ENCODE results near the gene ST6GAL1. TPM values are rescaled to one million over a fixed set of nuclear protein-coding genes. Genes with fewer than 3 reads are reported as not detected.

ST6GAL1 gene
- total RNA-seq, 1 experiment from 2014 or later = 15.6 TPM

- TF ChIP-seq, protein P1, sequence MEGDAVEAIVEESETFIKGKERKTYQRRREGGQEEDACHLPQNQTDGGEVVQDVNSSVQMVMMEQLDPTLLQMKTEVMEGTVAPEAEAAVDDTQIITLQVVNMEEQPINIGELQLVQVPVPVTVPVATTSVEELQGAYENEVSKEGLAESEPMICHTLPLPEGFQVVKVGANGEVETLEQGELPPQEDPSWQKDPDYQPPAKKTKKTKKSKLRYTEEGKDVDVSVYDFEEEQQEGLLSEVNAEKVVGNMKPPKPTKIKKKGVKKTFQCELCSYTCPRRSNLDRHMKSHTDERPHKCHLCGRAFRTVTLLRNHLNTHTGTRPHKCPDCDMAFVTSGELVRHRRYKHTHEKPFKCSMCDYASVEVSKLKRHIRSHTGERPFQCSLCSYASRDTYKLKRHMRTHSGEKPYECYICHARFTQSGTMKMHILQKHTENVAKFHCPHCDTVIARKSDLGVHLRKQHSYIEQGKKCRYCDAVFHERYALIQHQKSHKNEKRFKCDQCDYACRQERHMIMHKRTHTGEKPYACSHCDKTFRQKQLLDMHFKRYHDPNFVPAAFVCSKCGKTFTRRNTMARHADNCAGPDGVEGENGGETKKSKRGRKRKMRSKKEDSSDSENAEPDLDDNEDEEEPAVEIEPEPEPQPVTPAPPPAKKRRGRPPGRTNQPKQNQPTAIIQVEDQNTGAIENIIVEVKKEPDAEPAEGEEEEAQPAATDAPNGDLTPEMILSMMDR (IDR thresholded peaks at IDR 0.05 in 2 of 3, conservative IDR thresholded peaks at IDR 0.05 in 1 of 3; ENCODE audit: borderline replicate concordance in 1 of 3, insufficient read depth in 1 of 3, low read depth in 2 of 3, low read length in 2 of 3) = no peak
- no peak for TF ChIP-seq CEBPB (IDR thresholded peaks at IDR 0.05; ENCODE audit: low read depth)
- no peak for TF ChIP-seq ELF1 (IDR thresholded peaks at IDR 0.05; ENCODE audit: borderline replicate concordance, low read depth)
Measured at GRCh38 chr3:186997473-186997939, 67.2 kb downstream of the ST6GAL1 start (continued).

DNA sequence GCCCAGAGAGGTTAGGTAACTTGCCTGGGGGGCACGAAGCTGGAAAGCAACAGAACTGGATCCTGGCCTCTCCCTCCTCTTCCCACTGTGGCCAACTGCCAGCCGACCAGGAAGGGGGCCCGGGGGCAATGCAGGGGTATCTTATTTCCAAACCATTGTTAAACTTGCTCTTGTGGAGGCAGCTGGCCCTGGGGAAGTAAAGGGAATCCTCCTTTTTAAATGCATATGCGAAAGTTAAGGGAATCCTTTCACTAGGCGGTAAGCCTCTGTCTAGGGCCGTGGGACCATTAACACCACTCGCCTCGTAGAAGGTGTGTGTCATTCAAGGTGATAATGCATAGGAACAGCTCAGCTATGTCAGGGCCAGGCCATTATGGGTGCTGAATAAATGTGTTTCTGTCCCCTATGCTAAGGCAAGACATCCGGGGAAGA lies 68.6 kb downstream of the ST6GAL1 start:
- Histone ChIP-seq H3K9ac (ENCODE audit: low read length) (no peak overlapping the region), H2AFZ (ENCODE audit: low read depth, low read length, poor library complexity, severe bottlenecking) (no peak overlapping the region), H3K4me2 (ENCODE audit: low read length) (peak overlapping the region; percentile 59), H3K36me3 (ENCODE audit: control insufficient read depth in 1 of 2, insufficient read depth in 2 of 2, low read length in 2 of 2) (no peaks in the 10 kb centered on the region), H3K4me3 (replicated peaks in 1 of 2; ENCODE audit: low read depth in 1 of 2, low read length in 2 of 2) (no peak overlapping the region), H3K9me3 (ENCODE audit: control insufficient read depth in 1 of 2, insufficient read depth in 1 of 2, low read depth in 1 of 2, low read length in 2 of 2) (no peaks in the 10 kb centered on the region), H4K20me1 (ENCODE audit: insufficient read depth) (no peaks in the 10 kb centered on the region), H3K4me1 (ENCODE audit: control insufficient read depth in 1 of 2, insufficient read depth in 2 of 2, low read length in 2 of 2) (peaks cover 12 to 24% of the 10 kb centered on the region in 2 experiments), H3K79me2 (ENCODE audit: insufficient read depth, low read length) (no peaks in the 10 kb centered on the region), H3K27ac (ENCODE audit: low read depth, low read length) (no peak overlapping the region), H3K27me3 (ENCODE audit: insufficient read depth, low read length) (no peaks in the 10 kb centered on the region), H3K9me2 (ENCODE audit: insufficient read depth) (no peaks in the 10 kb centered on the region)
- BruUV-seq (replicated peaks) = no TSS peak
- no peak for TF ChIP-seq EGR1 (IDR thresholded peaks at IDR 0.05; ENCODE audit: low read depth)
- no peak for TF ChIP-seq EZH2phosphoT487 (IDR thresholded peaks at IDR 0.05; ENCODE audit: borderline replicate concordance)
- TF ChIP-seq EZH2 (IDR thresholded peaks at IDR 0.05) = no peak
- TF ChIP-seq TCF7L2 (IDR thresholded peaks at IDR 0.05; ENCODE audit: borderline replicate concordance, extremely low read depth, insufficient read depth, insufficient read length) = no peak
- TF ChIP-seq, protein P2, sequence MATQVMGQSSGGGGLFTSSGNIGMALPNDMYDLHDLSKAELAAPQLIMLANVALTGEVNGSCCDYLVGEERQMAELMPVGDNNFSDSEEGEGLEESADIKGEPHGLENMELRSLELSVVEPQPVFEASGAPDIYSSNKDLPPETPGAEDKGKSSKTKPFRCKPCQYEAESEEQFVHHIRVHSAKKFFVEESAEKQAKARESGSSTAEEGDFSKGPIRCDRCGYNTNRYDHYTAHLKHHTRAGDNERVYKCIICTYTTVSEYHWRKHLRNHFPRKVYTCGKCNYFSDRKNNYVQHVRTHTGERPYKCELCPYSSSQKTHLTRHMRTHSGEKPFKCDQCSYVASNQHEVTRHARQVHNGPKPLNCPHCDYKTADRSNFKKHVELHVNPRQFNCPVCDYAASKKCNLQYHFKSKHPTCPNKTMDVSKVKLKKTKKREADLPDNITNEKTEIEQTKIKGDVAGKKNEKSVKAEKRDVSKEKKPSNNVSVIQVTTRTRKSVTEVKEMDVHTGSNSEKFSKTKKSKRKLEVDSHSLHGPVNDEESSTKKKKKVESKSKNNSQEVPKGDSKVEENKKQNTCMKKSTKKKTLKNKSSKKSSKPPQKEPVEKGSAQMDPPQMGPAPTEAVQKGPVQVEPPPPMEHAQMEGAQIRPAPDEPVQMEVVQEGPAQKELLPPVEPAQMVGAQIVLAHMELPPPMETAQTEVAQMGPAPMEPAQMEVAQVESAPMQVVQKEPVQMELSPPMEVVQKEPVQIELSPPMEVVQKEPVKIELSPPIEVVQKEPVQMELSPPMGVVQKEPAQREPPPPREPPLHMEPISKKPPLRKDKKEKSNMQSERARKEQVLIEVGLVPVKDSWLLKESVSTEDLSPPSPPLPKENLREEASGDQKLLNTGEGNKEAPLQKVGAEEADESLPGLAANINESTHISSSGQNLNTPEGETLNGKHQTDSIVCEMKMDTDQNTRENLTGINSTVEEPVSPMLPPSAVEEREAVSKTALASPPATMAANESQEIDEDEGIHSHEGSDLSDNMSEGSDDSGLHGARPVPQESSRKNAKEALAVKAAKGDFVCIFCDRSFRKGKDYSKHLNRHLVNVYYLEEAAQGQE (IDR thresholded peaks at IDR 0.05; ENCODE audit: low read depth) = no peak
- DNase-seq (ENCODE audit: low read depth, low spot score) = no peak
- intact Hi-C loops (cut with micrococcal nuclease) = no loop called here
- POLR2A ChIA-PET = no interaction called here
- RAD21 ChIA-PET (ENCODE audit: low non-redundant PET in 1 of 2, low total read pairs in 2 of 2, uncharacterized antibody in 2 of 2, unreplicated experiment in 2 of 2) = no interaction called here
- CTCF ChIA-PET = no interaction called here
- no peak for ATAC-seq

All from HCT116 (cell line).